HepG2 (cell line): Measurements from ENCODE around the gene NXT2.

Experiments used
- JUNB ChIP-seq: sonication (generic); formaldehyde crosslinking; IDR thresholded peaks from 2 replicates; pipeline ENCODE4 v1.8.0; 2022; ENCODE audit warnings: missing genetic modification reagents, mild to moderate bottlenecking, borderline replicate concordance
- MAZ ChIP-seq, 2 experiments: sonication (generic) in 1 of 2; formaldehyde crosslinking in 1 of 2; IDR thresholded peaks; 2 replicates each; pipeline versions ENCODE4 v1.5.0 to v1.6.1; 2012 to 2020; ENCODE audit warnings: low read depth in 2 of 2, mild to moderate bottlenecking in 2 of 2, borderline replicate concordance in 1 of 2, improper control_type of control experiment in 1 of 2, low read length in 1 of 2, missing genetic modification reagents in 1 of 2, moderate library complexity in 1 of 2
- ZBTB33 ChIP-seq: sonication (generic); formaldehyde crosslinking; IDR thresholded peaks from 2 replicates; pipeline ENCODE4 v1.4.0; 2020; ENCODE audit warnings: missing genetic modification reagents

DNA sequence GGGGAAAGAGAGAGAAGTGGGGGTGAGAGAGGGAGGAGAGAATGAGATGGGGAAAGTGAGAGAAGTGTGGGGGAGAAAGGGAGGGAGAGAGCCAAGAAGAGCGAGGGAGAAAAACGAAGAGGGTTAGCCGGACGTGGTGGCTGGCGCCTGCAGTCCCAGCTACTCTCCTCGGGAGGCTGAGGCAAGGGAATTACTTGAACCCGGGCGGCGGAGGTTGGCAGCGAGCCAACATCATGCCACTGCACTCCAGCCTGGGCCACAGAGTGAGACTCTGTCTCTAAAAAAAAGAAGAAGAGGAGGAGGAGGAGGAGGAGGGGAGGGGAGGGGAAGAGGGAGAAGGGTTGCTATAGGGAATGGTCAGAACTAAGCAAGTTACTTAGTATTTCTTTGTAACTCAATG is 1.7 kb upstream of the NXT2 start:
- TF ChIP-seq ZBTB33 (CRISPR knock-in tag) (no peak), JUNB (no peak), MAZ (IDR thresholded peaks at IDR 0.05; ENCODE audit: borderline replicate concordance, low read depth, low read length) (no peak), MAZ (CRISPR knock-in tag; IDR thresholded peaks at IDR 0.05; ENCODE audit: low read depth) (no peak)
